NCI-H1436 treated with DMSO at 0.1 percent for 48 hours (cell line): ENCODE data around the gene UVRAG.

Source experiments
- DNase-seq: peaks from one replicate; lab custom pipeline; 2025; lab: John Stamatoyannopoulos, UW

The UVRAG gene

DNA sequence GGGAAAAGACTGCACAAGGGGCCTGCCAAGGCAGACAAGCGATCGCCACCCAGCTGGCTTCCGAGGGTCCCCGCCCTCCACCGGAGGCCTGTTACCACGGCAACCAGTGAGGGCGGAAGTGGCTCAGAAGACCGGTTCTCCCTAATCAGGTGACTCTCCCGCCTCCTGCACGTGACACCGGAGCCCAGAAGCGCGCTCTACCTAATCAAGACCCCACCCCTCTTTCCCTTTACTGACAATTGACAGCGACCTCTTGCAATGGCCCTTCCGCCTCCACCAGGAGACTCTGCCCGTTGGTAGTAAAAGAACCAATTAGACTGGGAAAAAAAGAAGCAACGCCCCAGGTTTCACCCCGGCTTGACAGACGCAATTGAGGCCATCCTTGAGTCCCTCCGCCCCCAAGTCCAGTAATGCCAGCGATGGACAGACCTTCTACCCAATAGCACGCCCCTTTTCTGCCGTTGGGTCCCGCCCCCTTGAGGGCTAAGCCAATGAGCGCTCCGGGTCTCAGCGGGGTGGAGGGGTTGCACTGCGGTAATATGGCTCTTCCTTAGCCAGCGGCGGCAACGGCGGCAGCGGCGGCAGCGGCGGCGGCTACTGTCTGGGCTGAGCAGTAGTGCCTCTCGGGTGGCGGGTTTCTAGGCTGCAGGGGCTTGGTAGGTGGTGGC is at the start of gene UVRAG:
Gene UVRAG, plus strand, starts transcription at position 534 of the 668 bp plus-strand sequence. CDS start 198 bp downstream, outside the sequence.
- peak; percentile 94 for DNase-seq

DNA sequence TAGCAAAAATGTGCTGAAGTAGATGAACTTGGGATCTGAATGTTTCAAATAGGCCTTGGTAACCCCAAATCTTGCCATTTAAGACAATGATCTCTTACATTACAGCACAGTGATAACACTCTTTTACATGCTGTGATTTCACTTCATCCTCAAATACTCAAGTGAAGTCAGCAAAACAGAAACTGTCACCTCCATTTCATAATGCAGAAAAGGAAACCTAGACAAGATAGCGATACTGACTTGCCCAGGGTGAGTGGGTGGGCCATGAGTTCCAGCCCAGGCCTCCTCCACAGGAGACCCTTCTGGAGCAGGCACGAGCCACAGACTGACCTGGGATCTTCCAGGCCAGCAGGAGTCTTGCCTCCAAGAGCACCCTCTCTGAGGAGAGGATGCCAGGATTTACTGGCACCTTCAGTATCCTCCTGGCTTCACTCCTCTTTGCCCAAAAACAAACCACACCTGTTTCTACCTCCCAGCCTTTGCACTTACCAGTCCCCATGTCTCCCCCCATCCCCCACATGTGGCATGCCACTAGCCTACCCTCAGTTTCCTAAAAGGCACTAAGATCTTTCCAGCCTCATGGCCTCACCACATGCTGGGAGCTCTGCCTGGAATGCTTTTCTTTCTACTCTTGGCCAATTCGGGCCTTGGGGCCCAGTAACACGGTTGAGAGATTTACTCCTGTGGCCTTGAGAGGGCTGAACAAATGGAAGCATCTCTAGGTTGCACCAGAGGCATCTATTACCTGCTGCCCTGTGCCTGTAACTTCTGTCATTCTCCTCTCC is 48.4 kb upstream of the UVRAG start:
- no peak for DNase-seq

DNA sequence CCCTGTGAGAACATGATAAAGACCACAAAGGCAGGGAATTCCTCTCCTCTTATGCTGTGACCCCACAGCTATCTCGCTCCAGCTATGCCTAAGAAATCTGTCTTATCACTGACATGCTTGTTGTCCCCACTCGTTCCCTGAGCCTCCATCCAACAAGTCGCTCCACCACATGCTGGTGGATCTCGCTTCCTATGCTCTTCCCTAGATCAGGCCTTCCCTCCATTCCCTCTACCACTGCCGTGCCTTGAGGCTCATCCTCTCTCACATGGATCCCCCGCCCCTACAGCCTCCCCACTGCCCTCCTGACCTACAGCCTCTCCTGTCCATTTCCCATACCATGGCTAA is 47.8 kb upstream of the UVRAG start:
- no peak for DNase-seq

DNA sequence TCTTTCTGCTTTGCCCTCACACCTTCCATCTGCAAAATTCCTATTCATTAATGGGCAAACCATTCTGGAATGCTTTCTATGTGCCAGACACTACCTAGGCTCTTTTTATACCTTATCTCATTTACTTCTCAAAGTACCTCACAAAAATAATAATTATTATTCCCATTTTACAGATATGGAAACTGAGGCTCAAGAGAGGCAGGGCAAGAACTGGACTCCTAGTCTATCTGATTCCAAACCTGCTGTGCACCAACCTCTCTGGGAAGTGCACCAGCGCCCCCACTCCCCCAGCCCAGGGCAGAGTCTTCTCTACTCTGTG is 47.3 kb upstream of the UVRAG start:
- DNase-seq, result no peak

DNA sequence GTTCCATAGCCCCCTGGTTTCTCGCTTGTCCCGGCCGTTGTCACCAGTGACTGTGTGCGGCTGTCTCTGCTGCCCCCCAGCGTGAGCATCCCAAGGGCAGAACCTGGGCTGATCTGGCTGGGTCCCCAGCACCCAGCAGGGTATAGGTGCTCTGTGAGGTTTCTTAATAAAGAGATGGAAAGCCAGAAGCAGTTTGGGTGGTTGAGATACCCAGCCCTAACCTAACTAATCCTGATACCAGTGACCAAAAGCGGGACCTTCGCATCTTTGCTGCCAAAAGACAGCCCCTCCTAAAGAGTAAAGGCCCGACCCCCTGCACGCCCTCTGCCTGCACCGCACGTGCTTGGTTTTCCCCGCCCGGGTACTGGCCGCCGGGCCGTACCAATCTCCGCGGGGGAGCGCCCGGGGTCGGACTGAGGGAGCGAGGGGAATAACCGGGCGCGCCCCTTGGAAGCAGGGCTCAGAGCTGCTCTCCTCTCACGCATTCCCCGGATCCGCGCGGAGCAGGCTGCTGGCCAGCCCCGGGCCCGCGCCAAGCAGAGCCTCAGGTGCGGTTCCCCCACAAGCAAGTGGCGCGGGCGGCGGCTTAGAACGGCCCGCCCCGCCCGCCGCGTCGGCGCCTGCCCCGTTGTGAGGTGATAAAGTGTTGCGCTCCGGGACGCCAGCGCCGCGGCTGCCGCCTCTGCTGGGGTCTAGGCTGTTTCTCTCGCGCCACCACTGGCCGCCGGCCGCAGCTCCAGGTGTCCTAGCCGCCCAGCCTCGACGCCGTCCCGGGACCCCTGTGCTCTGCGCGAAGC is 46.7 kb upstream of the UVRAG start, which contains the start of gene DGAT2:
Gene DGAT2, plus strand, starts transcription at position 667 of the 797 bp plus-strand sequence. CDS start 214 bp downstream, outside the sequence.
- DNase-seq, result peak; percentile 8

DNA sequence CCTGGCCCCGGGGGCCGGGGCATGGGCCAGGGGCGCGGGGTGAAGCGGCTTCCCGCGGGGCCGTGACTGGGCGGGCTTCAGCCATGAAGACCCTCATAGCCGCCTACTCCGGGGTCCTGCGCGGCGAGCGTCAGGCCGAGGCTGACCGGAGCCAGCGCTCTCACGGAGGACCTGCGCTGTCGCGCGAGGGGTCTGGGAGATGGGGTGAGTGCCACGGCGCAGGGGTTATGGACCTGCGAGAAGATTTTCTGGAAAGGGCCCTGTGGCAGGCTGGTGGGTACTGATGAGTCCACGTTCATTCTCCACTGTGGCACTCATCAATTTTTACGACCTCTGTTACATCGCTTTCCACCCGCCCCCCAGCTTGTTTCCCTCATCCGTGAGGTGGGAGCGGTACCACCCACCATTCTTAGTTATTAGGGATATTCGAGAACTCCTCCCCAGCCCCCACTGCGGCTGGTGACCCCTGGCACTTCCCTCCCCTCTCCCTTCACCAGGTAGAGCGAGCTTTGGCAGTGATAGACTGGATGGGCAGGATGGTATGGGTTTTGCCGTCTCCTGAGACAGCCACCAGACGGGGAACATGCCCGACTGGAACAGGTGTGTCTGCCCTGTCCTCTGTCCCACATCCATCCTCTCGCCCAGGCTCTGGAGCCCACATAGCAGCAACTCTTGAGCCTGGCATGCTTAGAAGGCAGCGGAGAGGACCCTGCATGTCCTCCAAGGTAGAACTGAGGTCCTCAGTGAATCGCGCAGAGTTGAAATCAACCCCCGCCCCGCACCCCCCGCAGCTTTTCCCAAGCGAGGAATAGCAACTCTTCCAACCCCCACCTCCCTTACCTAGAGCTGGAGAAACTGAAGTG is 45.9 kb upstream of the UVRAG start:
- no peak for DNase-seq

DNA sequence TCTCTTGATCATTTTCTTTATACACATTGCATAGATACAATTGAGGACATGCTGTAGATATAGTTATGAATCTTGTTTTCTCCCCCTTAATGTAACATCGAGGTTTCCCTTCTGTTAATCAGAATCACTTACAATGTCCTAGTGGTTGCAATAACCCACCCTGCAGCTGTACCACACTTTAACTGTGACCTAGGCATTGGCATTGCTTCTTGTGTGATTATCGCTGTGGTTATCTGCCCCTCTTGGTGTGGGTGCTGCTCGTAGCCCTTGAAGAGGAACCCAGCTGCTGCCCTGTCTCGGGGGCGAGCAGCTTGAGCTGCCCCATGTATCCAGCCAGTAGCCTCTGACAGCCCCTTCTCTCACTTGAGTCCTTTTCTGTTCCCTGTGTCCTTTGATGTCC is 44.9 kb upstream of the UVRAG start:
- no peak for DNase-seq

DNA sequence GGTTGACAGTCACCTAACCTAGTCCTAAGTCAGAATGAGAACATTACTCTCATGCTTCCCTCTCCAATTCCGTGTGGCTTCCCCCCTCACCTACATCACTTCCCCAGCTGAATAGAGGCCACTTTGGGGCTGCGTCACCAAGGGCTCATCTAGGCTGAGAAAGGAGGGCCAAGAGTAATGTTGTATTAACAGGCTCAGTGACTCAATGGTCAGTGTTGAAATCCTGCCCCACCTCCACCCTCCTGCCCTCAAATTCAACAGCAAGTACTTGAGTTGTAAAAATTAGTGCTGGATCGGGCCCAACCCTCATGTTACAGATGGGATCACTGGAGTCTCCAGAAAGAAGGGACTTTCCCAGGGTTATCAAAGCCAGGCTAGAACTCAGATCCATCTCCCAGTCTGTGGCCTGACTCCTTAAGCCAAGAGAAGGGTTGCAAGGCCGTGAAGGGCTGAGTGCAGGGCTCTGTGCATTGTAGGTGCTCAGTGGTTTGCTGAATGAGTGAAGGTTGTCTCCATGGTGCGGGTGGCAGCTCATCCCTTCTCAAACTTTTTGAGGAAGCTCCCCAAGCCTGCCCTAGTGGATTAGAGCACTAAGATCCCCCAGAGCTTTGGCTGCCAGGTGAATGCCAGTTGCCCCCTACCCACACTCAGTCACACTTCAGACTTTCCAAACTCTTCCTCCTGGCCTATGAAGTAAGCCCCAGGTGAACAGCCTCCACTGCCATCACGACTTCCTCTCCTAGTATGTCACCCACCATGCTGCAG is 43.2 kb upstream of the UVRAG start:
- DNase-seq, result no peak

DNA sequence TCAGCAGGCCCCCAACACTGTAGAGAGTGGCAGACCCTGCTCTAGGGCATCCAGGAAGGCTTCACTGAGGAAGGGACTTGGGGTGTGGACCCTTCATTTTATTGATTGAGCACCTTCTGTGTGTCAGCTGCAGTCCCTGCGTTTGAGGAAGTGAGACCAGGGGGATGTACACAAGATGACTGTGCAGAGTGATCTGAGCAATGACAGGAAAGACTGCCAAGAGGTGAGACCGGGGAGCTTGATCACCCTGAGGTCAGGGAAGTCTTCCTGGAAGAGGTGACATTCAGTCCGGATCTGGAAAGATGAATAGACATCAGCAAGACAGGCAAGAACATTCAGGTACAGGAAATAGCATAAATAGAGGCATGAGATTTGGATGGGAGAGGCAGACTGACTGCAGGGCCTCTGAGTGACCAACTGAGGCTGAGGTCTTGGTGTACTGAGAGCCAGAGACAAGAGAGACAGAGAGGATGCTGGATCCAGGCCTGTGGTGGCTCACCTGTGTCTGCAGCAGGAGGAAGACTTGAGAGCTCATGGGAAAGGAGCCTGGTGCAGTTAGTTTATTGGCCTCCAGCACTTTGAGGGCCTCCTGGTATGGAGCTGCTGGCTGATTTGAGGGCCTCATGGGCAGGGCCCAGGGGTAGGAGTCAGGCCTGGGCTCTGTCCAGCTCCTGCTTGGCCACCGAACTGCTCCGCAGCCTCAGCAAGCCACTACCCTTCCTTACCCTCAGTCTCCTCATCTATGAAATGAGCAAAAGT is 41.2 kb upstream of the UVRAG start:
- DNase-seq, result no peak

DNA sequence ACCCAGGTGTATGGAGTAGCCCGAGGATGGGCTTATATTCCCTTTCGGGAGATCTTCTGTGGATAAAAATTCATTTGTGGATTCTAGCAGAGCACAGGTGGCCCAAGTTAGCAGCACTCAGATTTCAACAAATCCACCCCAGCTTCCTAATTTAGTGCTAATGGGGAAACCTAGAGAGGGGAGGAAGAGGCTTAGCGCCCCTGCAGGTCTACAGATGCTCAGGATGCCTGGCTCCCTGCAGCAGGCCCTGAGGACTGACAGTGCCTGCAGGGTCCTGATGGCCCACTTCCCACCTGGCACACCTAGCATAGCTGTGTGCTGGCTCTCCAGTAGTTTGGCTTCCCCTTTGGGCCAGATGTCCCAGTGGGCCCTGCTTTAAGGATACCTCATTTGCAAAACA is 40.0 kb upstream of the UVRAG start:
- no peak for DNase-seq

DNA sequence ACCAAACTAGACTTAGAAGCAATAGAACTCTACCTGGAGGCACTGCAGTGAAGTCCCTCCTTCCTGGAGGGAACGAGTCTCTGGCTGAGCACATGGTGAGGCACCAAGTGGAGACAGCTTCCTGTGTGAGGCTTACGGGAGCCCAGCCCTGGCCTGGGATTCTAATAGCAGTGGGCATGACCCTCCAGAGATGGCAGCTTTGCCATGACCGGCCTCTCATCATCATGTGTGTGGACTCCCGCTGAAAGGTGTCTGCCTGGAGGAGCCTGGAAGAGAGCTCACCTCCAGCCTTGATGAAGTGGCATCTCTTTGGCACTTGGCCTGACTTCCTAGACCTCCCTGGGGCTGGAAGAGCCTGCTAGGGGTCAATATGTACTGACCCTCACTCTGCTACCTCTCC is 38.5 kb upstream of the UVRAG start:
- no peak for DNase-seq

DNA sequence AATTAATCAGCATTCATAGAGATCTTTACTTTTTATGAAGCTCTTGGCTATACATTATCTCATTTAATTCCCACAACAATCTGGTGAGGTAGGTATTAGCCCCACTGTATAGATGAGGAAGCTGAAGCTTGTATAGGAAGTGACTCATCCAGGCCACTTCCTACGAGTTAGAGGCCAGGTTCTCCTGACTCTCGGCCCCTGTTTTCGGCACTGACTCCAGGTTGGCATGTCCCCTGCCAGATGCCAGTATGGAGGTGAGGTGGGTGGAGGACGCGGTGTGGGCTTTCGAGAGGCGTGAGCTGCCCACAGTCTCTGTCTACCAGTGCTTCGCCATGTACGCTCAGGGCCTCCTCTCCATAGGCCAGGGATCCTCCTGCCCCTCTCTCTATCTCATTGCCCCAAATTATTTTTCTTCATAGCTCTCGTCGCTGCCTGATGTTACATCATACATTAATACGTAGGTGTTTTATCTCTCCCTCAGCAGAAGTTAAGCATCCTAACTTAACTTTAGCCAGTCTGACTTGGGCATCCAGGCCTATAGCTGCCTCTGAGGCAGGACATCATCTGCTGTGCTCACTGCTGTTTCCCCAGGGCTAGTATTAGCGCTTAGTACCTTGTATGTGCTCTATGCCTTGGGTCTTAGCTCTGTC is 37.4 kb upstream of the UVRAG start:
- no peak for DNase-seq

DNA sequence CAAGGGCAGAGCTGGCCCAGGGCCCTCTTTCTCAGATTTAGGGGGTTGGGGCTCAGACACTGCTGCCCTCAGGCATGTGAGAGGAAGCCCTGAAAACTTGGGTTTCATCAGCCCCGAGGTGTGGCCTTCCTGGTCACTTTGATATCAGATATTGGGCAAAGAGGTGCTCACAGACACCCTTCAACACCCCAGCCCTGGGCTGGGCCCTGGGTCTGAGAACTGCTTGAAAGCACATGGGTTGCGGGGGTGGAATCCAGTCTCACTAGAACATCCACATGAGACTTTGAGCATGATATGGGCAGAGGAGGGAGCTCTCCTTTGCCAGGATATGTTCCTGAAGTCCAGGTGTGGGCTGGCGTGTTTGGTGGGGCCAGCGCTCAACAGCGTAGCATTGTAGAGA is 36.0 kb upstream of the UVRAG start:
- DNase-seq, result no peak

DNA sequence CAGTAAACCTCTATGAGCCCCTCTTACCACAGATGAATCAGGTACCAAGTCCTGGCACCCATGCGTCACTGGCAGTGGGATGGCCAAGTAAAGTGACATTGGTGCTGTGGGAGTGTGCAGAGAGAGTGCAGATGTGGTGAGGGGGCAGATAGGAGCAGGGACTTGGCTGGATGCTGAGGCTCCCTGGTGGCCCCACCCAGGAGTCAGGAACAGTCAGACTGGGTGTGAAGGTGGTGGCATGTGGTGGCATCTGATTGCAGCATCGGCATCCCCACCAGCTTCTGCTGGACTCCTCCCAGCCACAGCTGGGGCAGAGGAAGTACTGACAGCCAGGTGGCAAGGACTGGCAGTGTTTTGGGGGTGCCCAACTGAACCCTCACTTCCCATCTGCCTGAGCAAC is 35.0 kb upstream of the UVRAG start:
- no peak for DNase-seq

DNA sequence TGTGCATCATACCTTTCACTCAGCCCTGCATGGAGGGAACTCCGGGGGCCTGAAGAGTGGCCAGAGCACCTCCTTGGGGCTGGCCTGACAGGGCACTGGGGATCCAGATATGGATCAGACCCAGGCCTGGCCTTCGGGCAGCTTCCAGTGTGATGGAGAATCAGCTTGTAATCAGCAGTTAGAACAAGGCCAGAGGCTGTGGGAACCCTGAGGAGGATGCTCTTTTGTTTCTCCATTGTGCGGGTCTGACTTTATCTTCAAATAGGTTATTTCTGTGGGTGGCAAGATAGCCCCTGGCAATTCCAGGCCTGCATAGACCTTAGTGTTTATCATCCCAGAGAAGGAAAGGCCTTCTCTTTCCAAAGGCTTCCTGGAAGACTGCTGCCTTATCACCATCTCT is 34.1 kb upstream of the UVRAG start:
- no peak for DNase-seq

DNA sequence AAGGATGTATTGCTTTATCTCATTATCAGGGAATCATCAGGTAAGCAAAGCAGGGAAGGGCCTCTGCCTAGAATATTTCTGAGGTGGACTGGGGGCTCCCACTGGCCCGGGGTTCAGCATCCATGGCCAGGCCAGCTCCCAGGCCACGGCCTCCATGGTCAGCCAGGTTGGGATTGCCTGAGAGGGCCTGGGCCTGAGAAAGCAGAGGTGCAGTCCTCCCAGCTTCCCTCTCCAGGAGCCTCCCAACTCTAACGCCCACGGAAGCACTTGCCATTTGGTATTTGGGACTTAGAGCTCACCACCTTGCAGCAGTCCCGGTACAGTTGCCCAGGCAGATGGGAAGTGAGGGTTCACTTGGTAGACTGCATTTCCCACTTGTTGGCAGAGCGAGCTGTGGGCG is 33.7 kb upstream of the UVRAG start:
- no peak for DNase-seq

DNA sequence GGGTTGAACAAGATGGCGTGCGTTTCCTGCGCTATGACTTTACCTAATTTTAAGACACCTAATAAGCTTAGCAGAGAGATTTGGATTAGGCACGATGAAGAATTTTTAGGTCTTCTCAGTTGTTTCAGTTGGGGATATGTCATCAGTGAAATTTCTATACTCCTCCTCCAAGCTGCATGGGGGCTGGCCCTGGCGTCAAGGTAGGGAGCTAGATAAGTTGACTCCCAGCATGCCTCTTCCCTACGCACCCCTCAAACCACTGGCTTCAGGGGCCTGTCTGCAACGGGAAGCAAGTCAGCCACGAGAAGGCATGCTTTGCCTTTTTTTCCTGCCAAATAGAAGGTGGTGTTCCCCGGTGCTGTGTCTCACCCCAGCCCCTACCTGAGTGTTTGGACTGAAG is 33.2 kb upstream of the UVRAG start:
- no peak for DNase-seq

DNA sequence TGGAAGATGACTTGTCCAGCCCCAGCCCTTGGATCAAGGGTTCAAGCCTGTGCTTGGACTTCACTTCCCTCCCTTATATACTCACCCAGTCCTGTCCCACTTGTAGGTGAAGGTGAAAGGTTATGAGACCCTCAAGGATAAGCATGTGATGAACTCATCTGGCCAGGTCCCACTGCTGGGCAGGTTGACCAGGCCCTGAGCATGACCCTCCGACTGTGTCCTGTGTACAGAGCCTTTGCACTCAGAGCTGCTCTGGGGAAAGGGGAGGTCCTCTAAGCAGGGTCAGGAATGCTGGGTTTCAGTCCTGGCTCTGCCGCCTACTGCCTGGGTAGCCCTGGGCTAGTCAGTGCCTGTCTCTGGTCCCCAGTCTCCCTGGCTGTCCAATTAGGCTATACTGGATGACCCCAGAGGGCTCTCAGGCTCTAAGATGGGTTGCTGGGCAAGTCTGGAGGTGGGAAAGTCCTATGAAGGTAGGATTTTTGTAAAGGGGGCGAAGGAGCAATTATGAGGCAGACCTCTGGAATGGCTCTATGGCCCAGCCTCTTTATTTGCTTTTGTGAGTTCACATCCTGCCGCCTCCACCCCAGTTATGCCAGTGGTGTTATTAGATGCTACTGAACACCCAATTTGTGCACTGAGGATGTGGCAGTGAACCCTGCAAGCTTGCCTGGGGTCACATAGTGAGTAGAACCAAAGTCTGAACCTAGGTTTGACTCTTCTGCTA is 32.3 kb upstream of the UVRAG start:
- no peak for DNase-seq

DNA sequence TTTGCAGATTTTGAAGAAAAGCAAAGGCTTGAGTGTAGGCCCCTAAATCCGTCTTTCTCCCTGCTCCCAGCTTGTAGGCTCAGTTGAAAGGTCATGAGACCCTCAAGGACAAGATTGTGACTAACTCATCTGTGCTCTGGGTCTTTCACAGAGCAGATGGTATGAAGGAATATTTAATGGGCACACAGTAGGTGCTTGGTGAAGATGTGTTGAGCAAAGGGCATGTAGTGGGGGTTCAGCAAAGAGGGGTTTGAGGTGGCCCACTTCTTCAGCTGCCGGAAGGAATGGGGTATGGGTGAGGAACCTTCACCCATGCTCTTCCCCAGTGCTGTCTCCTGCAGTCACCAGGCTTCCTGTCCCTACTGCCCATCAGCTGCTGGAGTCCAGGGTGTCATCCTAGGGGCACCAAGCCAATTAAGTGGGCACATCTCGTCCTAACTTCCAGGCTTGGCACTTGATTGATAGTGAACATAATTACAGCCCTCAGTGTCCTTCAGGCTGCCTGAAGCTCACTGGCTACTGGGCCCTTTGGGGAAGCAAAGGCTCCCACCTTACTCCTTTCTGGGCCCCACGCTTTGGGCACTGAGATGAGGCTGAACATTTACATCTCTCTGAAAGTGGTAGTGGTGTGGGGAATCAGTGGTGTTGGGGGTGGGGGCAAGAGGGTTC is 31.5 kb upstream of the UVRAG start:
- DNase-seq, result no peak
